HG02981 (cell line): Measurements from ENCODE around the gene KCNQ1OT1.

ENCODE experiments used
- ATAC-seq: cut with Tn5 transposase; IDR thresholded peaks from one replicate; pipeline ENCODE4 v1.9.1; 2021; ENCODE audit warnings: mild to moderate bottlenecking, moderate library complexity; ENCODE audit not compliant: unreplicated experiment

Gene KCNQ1OT1

GRCh38 chr11:2721210-2721916, 21.6 kb upstream of the KCNQ1OT1 start:
- ATAC-seq = no peak

GRCh38 chr11:2719831-2720590, 20.2 kb upstream of the KCNQ1OT1 start:
- no peak for ATAC-seq

GRCh38 chr11:2718817-2719438, 19.1 kb upstream of the KCNQ1OT1 start:
- ATAC-seq = no peak

GRCh38 chr11:2717561-2718325, 17.9 kb upstream of the KCNQ1OT1 start:
- no peak for ATAC-seq

GRCh38 chr11:2716376-2717095, 16.7 kb upstream of the KCNQ1OT1 start:
- no peak for ATAC-seq

- ATAC-seq = no peak
Observed at GRCh38 chr11:2715716-2716350, 16.0 kb upstream of the KCNQ1OT1 start.

- no peak for ATAC-seq
Observed at GRCh38 chr11:2714871-2715270, 15.1 kb upstream of the KCNQ1OT1 start.

GRCh38 chr11:2714463-2714800, 14.6 kb upstream of the KCNQ1OT1 start:
- no peak for ATAC-seq

- ATAC-seq = no peak
Observed at GRCh38 chr11:2713661-2714462, 14.1 kb upstream of the KCNQ1OT1 start.

- no peak for ATAC-seq
Observed at GRCh38 chr11:2713094-2713493, 13.3 kb upstream of the KCNQ1OT1 start.

GRCh38 chr11:2711161-2711560, 11.4 kb upstream of the KCNQ1OT1 start:
- no peak for ATAC-seq

GRCh38 chr11:2709429-2709828, 9.6 kb upstream of the KCNQ1OT1 start:
- no peak for ATAC-seq

GRCh38 chr11:2708757-2709281, 9.0 kb upstream of the KCNQ1OT1 start:
- ATAC-seq = no peak

GRCh38 chr11:2708151-2708581, 8.4 kb upstream of the KCNQ1OT1 start:
- no peak for ATAC-seq

- no peak for ATAC-seq
Observed at GRCh38 chr11:2707736-2708135, 7.9 kb upstream of the KCNQ1OT1 start.

GRCh38 chr11:2706321-2706720, 6.5 kb upstream of the KCNQ1OT1 start:
- ATAC-seq = no peak

GRCh38 chr11:2704896-2705606, 5.3 kb upstream of the KCNQ1OT1 start:
- no peak for ATAC-seq

- ATAC-seq = no peak
Observed at GRCh38 chr11:2704356-2704755, 4.6 kb upstream of the KCNQ1OT1 start.
